H1 (cell line): ENCODE data around the gene HOXC5. TPM values are rescaled to one million over a fixed set of nuclear protein-coding genes. Genes with fewer than 3 reads are reported as not detected.

Experiments
- CTCF ChIA-PET: fragments of 300-600 bp; sonication (Branson Sonifier 250); formaldehyde crosslinking; loops from one replicate; lab custom pipeline; 2021; ENCODE audit not compliant: partially characterized antibody; lab: Charles Lee
- POLR2A ChIA-PET: fragments of 300-600 bp; sonication (Branson Sonifier 250); formaldehyde crosslinking; loops from one replicate; lab custom pipeline; 2021; ENCODE audit warnings: inconsistent platforms; ENCODE audit not compliant: partially characterized antibody; lab: Charles Lee
- DNase-seq, 2 experiments: peaks; one replicate each; pipeline versions ENCODE4 v3.0.0 to v3.0.0-alpha.2; 2010 to 2022; ENCODE audit warnings: low spot score in 2 of 2, low read depth in 1 of 2, mixed read lengths in 1 of 2
- FAIRE-seq: peaks from 2 replicates; lab custom pipeline; 2011; peaks lifted over from hg19 to GRCh38; lab: Jason Lieb, UNC
- H2AFZ ChIP-seq: 2 replicates; pipeline ENCODE4 v1.8.1; 2012; ENCODE audit warnings: low read length, inconsistent platforms
- H2AK5ac ChIP-seq: 2 replicates; pipeline ENCODE4 v1.6.1; 2013; ENCODE audit warnings: low read depth, low read length
- H2BK120ac ChIP-seq: replicated peaks from 2 replicates; pipeline ENCODE3; 2013; ENCODE audit warnings: low read depth, low read length, inconsistent platforms
- H2BK12ac ChIP-seq: 2 replicates; pipeline ENCODE4 v1.6.1; 2013; ENCODE audit warnings: low read depth, low read length
- H2BK15ac ChIP-seq: 2 replicates; pipeline ENCODE4 v1.6.1; 2013; ENCODE audit warnings: low read length
- H2BK20ac ChIP-seq: 2 replicates; pipeline ENCODE4 v1.6.1; 2013; ENCODE audit warnings: low read length
- H2BK5ac ChIP-seq: 2 replicates; pipeline ENCODE4 v1.6.1; 2013; ENCODE audit warnings: low read depth, low read length
- H3K14ac ChIP-seq: 2 replicates; pipeline ENCODE4 v1.6.1; 2013; ENCODE audit warnings: inconsistent platforms; ENCODE audit not compliant: insufficient read length
- H3K18ac ChIP-seq: 2 replicates; pipeline ENCODE4 v1.6.1; 2013; ENCODE audit warnings: low read length; ENCODE audit errors: extremely low read depth
- H3K23ac ChIP-seq: 2 replicates; pipeline ENCODE4 v1.6.1; 2013; ENCODE audit warnings: inconsistent platforms; ENCODE audit not compliant: insufficient read length
- H3K23me2 ChIP-seq: 2 replicates; pipeline ENCODE4 v1.6.1; 2013; ENCODE audit warnings: low read depth, low read length
- H3K27ac ChIP-seq: 2 replicates; pipeline ENCODE4 v1.6.1; 2011; ENCODE audit warnings: low read depth, low read length, inconsistent platforms
- H3K27me3 ChIP-seq, 4 experiments: replicated peaks in 1 of 4; 1 replicate in 1 of 4; 2 replicates in 3 of 4; pipeline versions ENCODE4 v1.6.1 to v1.8.1; 2011 to 2013; ENCODE audit warnings: low read length in 3 of 4, mild to moderate bottlenecking in 3 of 4, inconsistent platforms in 2 of 4, mixed read lengths in 2 of 4, moderate library complexity in 1 of 4; ENCODE audit not compliant: control insufficient read depth in 3 of 4, insufficient read depth in 3 of 4; ENCODE audit errors: extremely low read depth in 1 of 4
- H3K36me3 ChIP-seq, 4 experiments: 2 replicates each; pipeline versions ENCODE4 v1.6.1 to v1.8.1; 2011 to 2013; ENCODE audit warnings: mild to moderate bottlenecking in 4 of 4, low read length in 3 of 4, moderate library complexity in 2 of 4, control low read depth in 1 of 4, inconsistent platforms in 1 of 4; ENCODE audit not compliant: insufficient read depth in 4 of 4, control insufficient read depth in 2 of 4
- H3K4ac ChIP-seq: replicated peaks from 2 replicates; pipeline ENCODE3; 2013; ENCODE audit warnings: low read length, low read depth, mixed read lengths, inconsistent platforms; ENCODE audit not compliant: insufficient read length
- H3K4me1 ChIP-seq, 4 experiments: replicated peaks in 1 of 4; 1 replicate in 1 of 4; 2 replicates in 3 of 4; pipeline versions ENCODE4 v1.6.1 to v1.8.1; 2011 to 2013; ENCODE audit warnings: low read length in 3 of 4, inconsistent platforms in 2 of 4, mixed read lengths in 1 of 4; ENCODE audit not compliant: insufficient read depth in 4 of 4, control insufficient read depth in 3 of 4
- H3K4me2 ChIP-seq, 2 experiments: 2 replicates each; pipeline versions ENCODE4 v1.6.1 to v1.8.1; 2011 to 2013; ENCODE audit warnings: low read depth in 2 of 2, low read length in 2 of 2, control low read depth in 1 of 2, inconsistent platforms in 1 of 2, mild to moderate bottlenecking in 1 of 2; ENCODE audit not compliant: insufficient read depth in 1 of 2
- H3K4me3 ChIP-seq, 4 experiments: fragments of 200-600, 300-600 bp in 1 of 4; sonication (generic), shearing (Covaris generic), sonication (Bioruptor Twin) in 1 of 4; 2 replicates each; pipeline versions ENCODE4 v1.5.1 to v1.8.1; 2011 to 2016; ENCODE audit warnings: low read length in 4 of 4, low read depth in 3 of 4, control low read depth in 2 of 4, inconsistent platforms in 2 of 4, mild to moderate bottlenecking in 2 of 4, mixed read lengths in 1 of 4, moderate library complexity in 1 of 4; ENCODE audit not compliant: insufficient read depth in 2 of 4; ENCODE audit errors: extremely low read depth in 1 of 4
- H3K56ac ChIP-seq: replicated peaks from 2 replicates; pipeline ENCODE3; 2013; ENCODE audit warnings: low read depth, mild to moderate bottlenecking, mixed read lengths, low read length, inconsistent platforms; ENCODE audit not compliant: insufficient read length
- H3K79me1 ChIP-seq: 2 replicates; pipeline ENCODE4 v1.6.1; 2013; ENCODE audit warnings: low read depth, low read length, control low read depth
- H3K79me2 ChIP-seq, 2 experiments: 2 replicates each; pipeline versions ENCODE4 v1.6.1 to v1.8.1; 2012 to 2013; ENCODE audit warnings: low read length in 2 of 2, mild to moderate bottlenecking in 2 of 2, inconsistent platforms in 1 of 2; ENCODE audit not compliant: insufficient read depth in 2 of 2, control insufficient read depth in 1 of 2
- H3K9ac ChIP-seq, 4 experiments: replicated peaks in 1 of 4; 1 replicate in 1 of 4; 2 replicates in 3 of 4; pipeline versions ENCODE4 v1.6.1 to v1.8.1; 2011 to 2013; ENCODE audit warnings: low read depth in 3 of 4, low read length in 3 of 4, control low read depth in 2 of 4, mild to moderate bottlenecking in 2 of 4, moderate library complexity in 2 of 4, inconsistent platforms in 1 of 4; ENCODE audit errors: extremely low read depth in 1 of 4
- H3K9me3 ChIP-seq, 2 experiments: 2 replicates each; pipeline versions ENCODE4 v1.6.1 to v1.8.1; 2012 to 2013; ENCODE audit warnings: mild to moderate bottlenecking in 2 of 2, moderate library complexity in 2 of 2, control low read depth in 1 of 2, inconsistent platforms in 1 of 2, low read depth in 1 of 2, low read length in 1 of 2, mixed read lengths in 1 of 2; ENCODE audit not compliant: insufficient read depth in 2 of 2
- H4K20me1 ChIP-seq, 2 experiments: replicated peaks in 1 of 2; 2 replicates each; pipeline versions ENCODE3 to v1.8.1; 2011 to 2013; ENCODE audit warnings: inconsistent platforms in 2 of 2, low read length in 2 of 2, mild to moderate bottlenecking in 1 of 2; ENCODE audit not compliant: insufficient read depth in 2 of 2, control insufficient read depth in 1 of 2
- H4K5ac ChIP-seq: 2 replicates; pipeline ENCODE4 v1.6.1; 2013; ENCODE audit warnings: low read length, low read depth, mixed read lengths, inconsistent platforms; ENCODE audit not compliant: insufficient read length
- H4K8ac ChIP-seq: 2 replicates; pipeline ENCODE4 v1.8.0; 2013; ENCODE audit warnings: mild to moderate bottlenecking, moderate library complexity, low read length, inconsistent platforms; ENCODE audit not compliant: insufficient read depth; ENCODE audit errors: extremely low read depth
- H4K91ac ChIP-seq: replicated peaks from 2 replicates; pipeline ENCODE3; 2013; ENCODE audit warnings: low read length, mixed read lengths, inconsistent platforms; ENCODE audit not compliant: insufficient read length
- CBX8 ChIP-seq: fragments of 300-800, 300-1000 bp; sonication (generic); IDR thresholded peaks from 2 replicates; pipeline ENCODE4 v1.7.1; 2016; ENCODE audit warnings: low read depth, low read length, borderline replicate concordance
- EZH2 ChIP-seq: fragments of 200-600 bp; sonication (generic); IDR thresholded peaks from 2 replicates; pipeline ENCODE4 v1.7.1; 2012; ENCODE audit warnings: low read depth, mild to moderate bottlenecking, moderate library complexity, low read length, inconsistent platforms; ENCODE audit not compliant: severe bottlenecking
- HDAC6 ChIP-seq: IDR thresholded peaks from one replicate; pipeline ENCODE4 v1.7.1; 2012; ENCODE audit warnings: low read depth, mild to moderate bottlenecking, inconsistent platforms, low read length, moderate library complexity
- RNF2 ChIP-seq: fragments of 200-900, 300-1000 bp; sonication (generic); IDR thresholded peaks from 2 replicates; pipeline ENCODE4 v1.7.1; 2016; ENCODE audit warnings: borderline replicate concordance, low read depth, mild to moderate bottlenecking, antibody characterized with exemption, low read length; ENCODE audit not compliant: poor library complexity, severe bottlenecking; ENCODE audit errors: missing control alignments
- WGBS, 2 experiments: shearing (Covaris generic) in 1 of 2; methylation state at CpG; one replicate each; pipeline versions ENCODE4 v1.1.6 to v1.1.7; 2013 to 2015; ENCODE audit warnings: low lambda C conversion rate in 2 of 2, mixed read lengths in 2 of 2, inconsistent platforms in 1 of 2, low coverage in 1 of 2, missing lambda C conversion rate in 1 of 2; ENCODE audit not compliant: insufficient replicate concordance in 2 of 2, insufficient coverage in 1 of 2, insufficient read length in 1 of 2; ENCODE audit errors: extremely low coverage in 1 of 2, missing lambda C conversion rate in 1 of 2; 5-methylcytosine and 5-hydroxymethylcytosine counted together
- polyA plus RNA-seq, 7 experiments: library from polyadenylated mRNA; depleted of rRNA in 3 of 7; stranded (reverse) in 5 of 7; unstranded in 2 of 7; fragments of >200 nt in 5 of 7; fragments of 200-250 nt in 2 of 7; gene quantifications; 1 replicate in 5 of 7; 2 replicates in 1 of 7; 4 replicates in 1 of 7; pipeline versions ENCODE4 v1.2.1 to v1.2.3, GENCODE V29; 2011 to 2013; ENCODE audit warnings: missing spikeins in 2 of 7, mixed read lengths in 2 of 7
- total RNA-seq: library from RNA; stranded (reverse); fragmentation: NEBNext Ultra II Directional; extraction: Animal tissue kit (Norgen Biotek cat#: 25700); gene quantifications from 2 replicates; pipeline ENCODE4 v1.2.1, GENCODE V29; 2021

Gene HOXC5
- total and polyA plus RNA-seq, 2 of the 8 experiments (the other 6 are each of a cell fraction or from before 2014, with no cell fraction given): not detected

- H3K56ac ChIP-seq: no peak overlapping the region
- H3K36me3 ChIP-seq: peaks cover 0 to 20% (median 0%) of the 10 kb centered on the region in 4 experiments; a peak in 1 of 8 replicates
- H3K79me2 ChIP-seq: no peaks in the 10 kb centered on the region
- no peak overlapping the region for H3K23ac ChIP-seq
- no peak overlapping the region for H2BK20ac ChIP-seq
- no peak overlapping the region for H2AFZ ChIP-seq
- H3K9me3 ChIP-seq: peaks cover 0 to 4% of the 10 kb centered on the region in 2 experiments; a peak in 1 of 4 replicates
- H3K23me2 ChIP-seq: peaks cover 4% of the 10 kb centered on the region; the same call in 1 of the 2 replicates
- H2BK12ac ChIP-seq: no peak overlapping the region
- H2AK5ac ChIP-seq: no peak overlapping the region
- WGBS, 2 experiments: 26% methylated on average over 8 of the region's 11 CpGs; no CpG with 5 or more reads in 1 of the 2 experiments
- H3K4ac ChIP-seq: no peak overlapping the region
- no peak overlapping the region for H3K27ac ChIP-seq
- H2BK15ac ChIP-seq: no peak overlapping the region
- ChIA-PET POLR2A (interaction anchor here (1.2 kb wide), 2 partner anchors 10 to 218 kb away, joined by 3 read pairs; no protein-coding TSS in a partner anchor), CTCF (interaction anchor here (0.6 to 11.3 kb wide), 13 partner anchors 10 to 210 kb away, joined by 3 to 154 read pairs (median 6); partner anchors contain the start of genes HOXC10, HOXC5 and HOXC8)
- peaks cover 98 to 100% (median 100%) of the 10 kb centered on the region in 4 experiments for H3K27me3 ChIP-seq
- H4K8ac ChIP-seq: no peak overlapping the region
- H2BK120ac ChIP-seq: no peak overlapping the region
- no peak overlapping the region for H3K14ac ChIP-seq
- H4K5ac ChIP-seq: no peak overlapping the region
- DNase-seq (no peak), FAIRE-seq (no peak)
- H3K18ac ChIP-seq: no peak overlapping the region
- TF ChIP-seq CBX8 (0 out of 2 replicates have a peak, but pooled peaks have one; percentile 24), EZH2 (peak; percentile 54), HDAC6 (no peak), RNF2 (peak; percentile 92)
- H3K4me1 ChIP-seq: peaks cover 0 to 17% (median 8%) of the 10 kb centered on the region in 4 experiments; a peak in 5 of 7 replicates
- H3K9ac ChIP-seq: no peak overlapping the region
- peaks cover 22 to 23% of the 10 kb centered on the region in 2 experiments for H4K20me1 ChIP-seq
- no peak overlapping the region for H2BK5ac ChIP-seq
- H4K91ac ChIP-seq: no peak overlapping the region
- no peaks in the 10 kb centered on the region for H3K79me1 ChIP-seq
- H3K4me3 ChIP-seq: no peak overlapping the region
- H3K4me2 ChIP-seq: no peak overlapping the region
These were observed 34.5 kb upstream of the HOXC5 start for GRCh38 chr12:53998110-53998899.
